Measurements from ENCODE around the gene BRPF3. TPM values are rescaled to one million over a fixed set of nuclear protein-coding genes. Genes with fewer than 3 reads are reported as not detected.
A peak's percentile ranks its signal among the peaks of the same experiment; 100 is the strongest.

Gene BRPF3
- total and polyA plus RNA-seq, 2 of the 13 experiments (the other 11 are each of a cell fraction or from before 2014, with no cell fraction given): 12.3 to 22.9 TPM

- no peak for TF ChIP-seq RERE (CRISPR knock-in tag; IDR thresholded peaks at IDR 0.05; ENCODE audit: low read depth)
- peak; percentile 42; the same call in 1 of the 2 replicates for TF ChIP-seq POGK (CRISPR knock-in tag; conservative IDR thresholded peaks at IDR 0.05)
- TF ChIP-seq RBFOX2 (IDR thresholded peaks at IDR 0.05; ENCODE audit: low read depth, low read length): peak; percentile 89
- peak; percentile 21; the same call in 1 of the 2 replicates for TF ChIP-seq NFKB2 (CRISPR knock-in tag; IDR thresholded peaks at IDR 0.05; ENCODE audit: borderline replicate concordance)
- TF ChIP-seq KLF13 (CRISPR knock-in tag; IDR thresholded peaks at IDR 0.05): no peak
- TF ChIP-seq NCOA1 (CRISPR knock-in tag; IDR thresholded peaks at IDR 0.05): no peak
- TF ChIP-seq ZNF616 (CRISPR knock-in tag; IDR thresholded peaks at IDR 0.05; ENCODE audit: low read depth): no peak
- no peak for TF ChIP-seq ZNF30 (CRISPR knock-in tag; IDR thresholded peaks at IDR 0.05)
- peak; percentile 72; the same call in 1 of the 2 replicates for TF ChIP-seq ERF (CRISPR knock-in tag; IDR thresholded peaks at IDR 0.05)
- TF ChIP-seq CBX5 (CRISPR knock-in tag; IDR thresholded peaks at IDR 0.05; ENCODE audit: borderline replicate concordance): peak; percentile 53
- TF ChIP-seq NR3C1 (CRISPR knock-in tag; IDR thresholded peaks at IDR 0.05): no peak
- no peak for TF ChIP-seq TEAD2 (CRISPR knock-in tag; IDR thresholded peaks at IDR 0.05)
- TF ChIP-seq NBN (conservative IDR thresholded peaks at IDR 0.05): no peak
- 0 out of 2 replicates have a peak, but pooled peaks have one; percentile 40 for TF ChIP-seq SNAPC2 (CRISPR knock-in tag; IDR thresholded peaks at IDR 0.05)
- peak; percentile 66 for TF ChIP-seq MED8 (CRISPR knock-in tag; IDR thresholded peaks at IDR 0.05; ENCODE audit: insufficient replicate concordance)
- peak; percentile 45; the same call in 1 of the 2 replicates for TF ChIP-seq CHD2 (IDR thresholded peaks at IDR 0.05; ENCODE audit: low read depth, low read length)
- peak; percentile 31; the same call in 1 of the 2 replicates for TF ChIP-seq PAX8 (CRISPR knock-in tag; IDR thresholded peaks at IDR 0.05; ENCODE audit: borderline replicate concordance)
- 0 out of 2 replicates have a peak, but pooled peaks have one; percentile 6 for TF ChIP-seq HMG20B (CRISPR knock-in tag; conservative IDR thresholded peaks at IDR 0.05)
- TF ChIP-seq ZSCAN9 (CRISPR knock-in tag; IDR thresholded peaks at IDR 0.05; ENCODE audit: borderline replicate concordance): 0 out of 2 replicates have a peak, but pooled peaks have one; percentile 43
- no peak for TF ChIP-seq SP1 (IDR thresholded peaks at IDR 0.05)
- no peak; the same call in 1 of the 2 replicates for TF ChIP-seq SP1 (CRISPR knock-in tag; IDR thresholded peaks at IDR 0.05)
- peak; percentile 41; the same call in 1 of the 2 replicates for TF ChIP-seq ZBTB26 (CRISPR knock-in tag; IDR thresholded peaks at IDR 0.05; ENCODE audit: borderline replicate concordance)
- peak; percentile 61 for TF ChIP-seq TAF1 (CRISPR knock-in tag; IDR thresholded peaks at IDR 0.05)
Measured at GRCh38 chr6:36196113-36196879, at the start of gene BRPF3 (continued).

Data from HepG2 (cell line).